Measurements from ENCODE around the gene ACOT8. TPM values are rescaled to one million over a fixed set of nuclear protein-coding genes. Genes with fewer than 3 reads are reported as not detected.

Gene ACOT8
- total and polyA plus RNA-seq, 9 of the 15 experiments (the other 6 are each of a cell fraction or from before 2014, with no cell fraction given) = 8.2 to 46.7 (median 20.7) TPM

DNA sequence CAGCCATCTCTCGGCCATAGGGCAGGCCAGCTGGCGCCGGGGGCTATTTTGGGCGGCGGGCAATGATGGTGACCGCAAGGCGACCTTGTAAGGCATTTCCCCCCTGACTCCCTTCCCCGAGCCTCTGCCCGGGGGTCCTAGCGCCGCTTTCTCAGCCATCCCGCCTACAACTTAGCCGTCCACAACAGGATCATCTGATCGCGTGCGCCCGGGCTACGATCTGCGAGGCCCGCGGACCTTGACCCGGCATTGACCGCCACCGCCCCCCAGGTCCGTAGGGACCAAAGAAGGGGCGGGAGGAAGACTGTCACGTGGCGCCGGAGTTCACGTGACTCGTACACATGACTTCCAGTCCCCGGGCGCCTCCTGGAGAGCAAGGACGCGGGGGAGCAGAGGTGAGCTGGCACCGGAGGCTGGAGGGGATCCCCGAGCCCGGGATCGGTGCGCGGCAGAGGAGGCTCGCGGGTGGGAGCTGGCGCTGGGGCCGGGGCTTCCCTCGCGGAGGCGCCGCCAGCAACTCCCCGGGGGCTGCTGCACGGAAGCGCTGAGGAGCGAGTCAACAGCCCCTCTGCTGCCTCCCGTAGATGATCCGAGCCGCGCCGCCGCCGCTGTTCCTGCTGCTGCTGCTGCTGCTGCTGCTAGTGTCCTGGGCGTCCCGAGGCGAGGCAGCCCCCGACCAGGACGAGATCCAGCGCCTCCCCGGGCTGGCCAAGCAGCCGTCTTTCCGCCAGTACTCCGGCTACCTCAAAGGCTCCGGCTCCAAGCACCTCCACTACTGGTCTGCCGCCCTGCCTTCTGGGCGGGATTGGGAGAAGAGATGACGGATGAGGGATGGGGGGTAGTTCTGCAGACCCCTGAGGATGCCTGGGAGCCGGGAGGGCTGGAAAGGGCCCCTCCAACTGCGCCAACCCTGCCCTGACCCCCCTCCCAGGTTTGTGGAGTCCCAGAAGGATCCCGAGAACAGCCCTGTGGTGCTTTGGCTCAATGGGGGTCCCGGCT is 34.1 kb upstream of the ACOT8 start, which contains the start of the genes CTSA and NEURL2 (continued):
- TF ChIP-seq, protein P1, sequence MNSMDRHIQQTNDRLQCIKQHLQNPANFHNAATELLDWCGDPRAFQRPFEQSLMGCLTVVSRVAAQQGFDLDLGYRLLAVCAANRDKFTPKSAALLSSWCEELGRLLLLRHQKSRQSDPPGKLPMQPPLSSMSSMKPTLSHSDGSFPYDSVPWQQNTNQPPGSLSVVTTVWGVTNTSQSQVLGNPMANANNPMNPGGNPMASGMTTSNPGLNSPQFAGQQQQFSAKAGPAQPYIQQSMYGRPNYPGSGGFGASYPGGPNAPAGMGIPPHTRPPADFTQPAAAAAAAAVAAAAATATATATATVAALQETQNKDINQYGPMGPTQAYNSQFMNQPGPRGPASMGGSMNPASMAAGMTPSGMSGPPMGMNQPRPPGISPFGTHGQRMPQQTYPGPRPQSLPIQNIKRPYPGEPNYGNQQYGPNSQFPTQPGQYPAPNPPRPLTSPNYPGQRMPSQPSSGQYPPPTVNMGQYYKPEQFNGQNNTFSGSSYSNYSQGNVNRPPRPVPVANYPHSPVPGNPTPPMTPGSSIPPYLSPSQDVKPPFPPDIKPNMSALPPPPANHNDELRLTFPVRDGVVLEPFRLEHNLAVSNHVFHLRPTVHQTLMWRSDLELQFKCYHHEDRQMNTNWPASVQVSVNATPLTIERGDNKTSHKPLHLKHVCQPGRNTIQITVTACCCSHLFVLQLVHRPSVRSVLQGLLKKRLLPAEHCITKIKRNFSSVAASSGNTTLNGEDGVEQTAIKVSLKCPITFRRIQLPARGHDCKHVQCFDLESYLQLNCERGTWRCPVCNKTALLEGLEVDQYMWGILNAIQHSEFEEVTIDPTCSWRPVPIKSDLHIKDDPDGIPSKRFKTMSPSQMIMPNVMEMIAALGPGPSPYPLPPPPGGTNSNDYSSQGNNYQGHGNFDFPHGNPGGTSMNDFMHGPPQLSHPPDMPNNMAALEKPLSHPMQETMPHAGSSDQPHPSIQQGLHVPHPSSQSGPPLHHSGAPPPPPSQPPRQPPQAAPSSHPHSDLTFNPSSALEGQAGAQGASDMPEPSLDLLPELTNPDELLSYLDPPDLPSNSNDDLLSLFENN (IDR thresholded peaks at IDR 0.05; ENCODE audit: low read depth in 2 of 2, low read length in 2 of 2) = 0 out of 4 replicates have a peak, but pooled peaks of 1 of the 2 experiments have one; percentile 32
- TF ChIP-seq ZNF239 (CRISPR knock-in tag; IDR thresholded peaks at IDR 0.05) = no peak
- peak; percentile 90 for TF ChIP-seq TAF1 (IDR thresholded peaks at IDR 0.05; ENCODE audit: control insufficient read depth, extremely low read depth, insufficient read depth, low read length, severe bottlenecking)
- TF ChIP-seq ZNF695 (CRISPR knock-in tag; IDR thresholded peaks at IDR 0.05) = no peak
- 0 out of 2 replicates have a peak, but pooled peaks have one; percentile 26 for TF ChIP-seq SMARCE1 (IDR thresholded peaks at IDR 0.05)
- TF ChIP-seq, protein P2, sequence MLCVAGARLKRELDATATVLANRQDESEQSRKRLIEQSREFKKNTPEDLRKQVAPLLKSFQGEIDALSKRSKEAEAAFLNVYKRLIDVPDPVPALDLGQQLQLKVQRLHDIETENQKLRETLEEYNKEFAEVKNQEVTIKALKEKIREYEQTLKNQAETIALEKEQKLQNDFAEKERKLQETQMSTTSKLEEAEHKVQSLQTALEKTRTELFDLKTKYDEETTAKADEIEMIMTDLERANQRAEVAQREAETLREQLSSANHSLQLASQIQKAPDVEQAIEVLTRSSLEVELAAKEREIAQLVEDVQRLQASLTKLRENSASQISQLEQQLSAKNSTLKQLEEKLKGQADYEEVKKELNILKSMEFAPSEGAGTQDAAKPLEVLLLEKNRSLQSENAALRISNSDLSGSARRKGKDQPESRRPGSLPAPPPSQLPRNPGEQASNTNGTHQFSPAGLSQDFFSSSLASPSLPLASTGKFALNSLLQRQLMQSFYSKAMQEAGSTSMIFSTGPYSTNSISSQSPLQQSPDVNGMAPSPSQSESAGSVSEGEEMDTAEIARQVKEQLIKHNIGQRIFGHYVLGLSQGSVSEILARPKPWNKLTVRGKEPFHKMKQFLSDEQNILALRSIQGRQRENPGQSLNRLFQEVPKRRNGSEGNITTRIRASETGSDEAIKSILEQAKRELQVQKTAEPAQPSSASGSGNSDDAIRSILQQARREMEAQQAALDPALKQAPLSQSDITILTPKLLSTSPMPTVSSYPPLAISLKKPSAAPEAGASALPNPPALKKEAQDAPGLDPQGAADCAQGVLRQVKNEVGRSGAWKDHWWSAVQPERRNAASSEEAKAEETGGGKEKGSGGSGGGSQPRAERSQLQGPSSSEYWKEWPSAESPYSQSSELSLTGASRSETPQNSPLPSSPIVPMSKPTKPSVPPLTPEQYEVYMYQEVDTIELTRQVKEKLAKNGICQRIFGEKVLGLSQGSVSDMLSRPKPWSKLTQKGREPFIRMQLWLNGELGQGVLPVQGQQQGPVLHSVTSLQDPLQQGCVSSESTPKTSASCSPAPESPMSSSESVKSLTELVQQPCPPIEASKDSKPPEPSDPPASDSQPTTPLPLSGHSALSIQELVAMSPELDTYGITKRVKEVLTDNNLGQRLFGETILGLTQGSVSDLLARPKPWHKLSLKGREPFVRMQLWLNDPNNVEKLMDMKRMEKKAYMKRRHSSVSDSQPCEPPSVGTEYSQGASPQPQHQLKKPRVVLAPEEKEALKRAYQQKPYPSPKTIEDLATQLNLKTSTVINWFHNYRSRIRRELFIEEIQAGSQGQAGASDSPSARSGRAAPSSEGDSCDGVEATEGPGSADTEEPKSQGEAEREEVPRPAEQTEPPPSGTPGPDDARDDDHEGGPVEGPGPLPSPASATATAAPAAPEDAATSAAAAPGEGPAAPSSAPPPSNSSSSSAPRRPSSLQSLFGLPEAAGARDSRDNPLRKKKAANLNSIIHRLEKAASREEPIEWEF (CRISPR knock-in tag; IDR thresholded peaks at IDR 0.05) = no peak
- no peak for TF ChIP-seq HNRNPUL1 (IDR thresholded peaks at IDR 0.05; ENCODE audit: low read length)
- TF ChIP-seq TBL1XR1 (IDR thresholded peaks at IDR 0.05; ENCODE audit: low read length in 2 of 2) = no peak
- no peak for TF ChIP-seq PHTF2 (CRISPR knock-in tag; IDR thresholded peaks at IDR 0.05)
- TF ChIP-seq NFRKB (IDR thresholded peaks at IDR 0.05; ENCODE audit: low read depth) = peak; percentile 74; the same call in 1 of the 2 replicates
- no peak for TF ChIP-seq ARNT (IDR thresholded peaks at IDR 0.05)
- TF ChIP-seq PHB (CRISPR knock-in tag; IDR thresholded peaks at IDR 0.05) = no peak
- TF ChIP-seq, protein P3, sequence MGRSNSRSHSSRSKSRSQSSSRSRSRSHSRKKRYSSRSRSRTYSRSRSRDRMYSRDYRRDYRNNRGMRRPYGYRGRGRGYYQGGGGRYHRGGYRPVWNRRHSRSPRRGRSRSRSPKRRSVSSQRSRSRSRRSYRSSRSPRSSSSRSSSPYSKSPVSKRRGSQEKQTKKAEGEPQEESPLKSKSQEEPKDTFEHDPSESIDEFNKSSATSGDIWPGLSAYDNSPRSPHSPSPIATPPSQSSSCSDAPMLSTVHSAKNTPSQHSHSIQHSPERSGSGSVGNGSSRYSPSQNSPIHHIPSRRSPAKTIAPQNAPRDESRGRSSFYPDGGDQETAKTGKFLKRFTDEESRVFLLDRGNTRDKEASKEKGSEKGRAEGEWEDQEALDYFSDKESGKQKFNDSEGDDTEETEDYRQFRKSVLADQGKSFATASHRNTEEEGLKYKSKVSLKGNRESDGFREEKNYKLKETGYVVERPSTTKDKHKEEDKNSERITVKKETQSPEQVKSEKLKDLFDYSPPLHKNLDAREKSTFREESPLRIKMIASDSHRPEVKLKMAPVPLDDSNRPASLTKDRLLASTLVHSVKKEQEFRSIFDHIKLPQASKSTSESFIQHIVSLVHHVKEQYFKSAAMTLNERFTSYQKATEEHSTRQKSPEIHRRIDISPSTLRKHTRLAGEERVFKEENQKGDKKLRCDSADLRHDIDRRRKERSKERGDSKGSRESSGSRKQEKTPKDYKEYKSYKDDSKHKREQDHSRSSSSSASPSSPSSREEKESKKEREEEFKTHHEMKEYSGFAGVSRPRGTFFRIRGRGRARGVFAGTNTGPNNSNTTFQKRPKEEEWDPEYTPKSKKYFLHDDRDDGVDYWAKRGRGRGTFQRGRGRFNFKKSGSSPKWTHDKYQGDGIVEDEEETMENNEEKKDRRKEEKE (IDR thresholded peaks at IDR 0.05; ENCODE audit: borderline replicate concordance in 1 of 2, control insufficient read depth in 1 of 2, low read depth in 2 of 2, low read length in 1 of 2) = no peak
- TF ChIP-seq BDP1 (IDR thresholded peaks at IDR 0.05; ENCODE audit: insufficient read depth, insufficient read length) = no peak

All from K562 (cell line).